Lower lobe of right lung (tissue), 2 donors: Measurements from ENCODE around the gene DGCR2. TPM values are rescaled to one million over a fixed set of nuclear protein-coding genes. Genes with fewer than 3 reads are reported as not detected.

Experiments used
- ATAC-seq, 2 donors: fragments of 200-7000 bp; cut with Tn5 transposase; one replicate each; pipeline ENCODE4 v1.9.1; 2020 to 2022; ENCODE audit warnings: mild to moderate bottlenecking in 2 of 2, moderate library complexity in 2 of 2
- DNase-seq: peaks from one replicate; pipeline ENCODE4 v3.0.0-alpha.2; 2020
- H3K27ac ChIP-seq: fragments of 200-600 bp; one replicate; pipeline ENCODE4 v1.8.0; 2022
- H3K27me3 ChIP-seq: fragments of 200-600 bp; one replicate; pipeline ENCODE4 v1.8.0; 2022; ENCODE audit warnings: low read depth
- H3K36me3 ChIP-seq: fragments of 200-600 bp; one replicate; pipeline ENCODE4 v1.8.0; 2022; ENCODE audit warnings: mild to moderate bottlenecking
- H3K4me1 ChIP-seq: fragments of 200-600 bp; one replicate; pipeline ENCODE4 v1.8.0; 2022
- H3K4me3 ChIP-seq: fragments of 200-600 bp; one replicate; pipeline ENCODE4 v1.8.0; 2022; ENCODE audit warnings: mild to moderate bottlenecking
- H3K9me3 ChIP-seq: fragments of 200-600 bp; one replicate; pipeline ENCODE4 v1.8.0; 2022
- CTCF ChIP-seq: fragments of 200-600 bp; IDR thresholded peaks from one replicate; pipeline ENCODE4 v1.8.0; 2022; ENCODE audit warnings: antibody characterized with exemption, mild to moderate bottlenecking
- intact Hi-C: fragments of 100-400 bp; cut with DNase I; formaldehyde crosslinking; loops from one replicate; pipeline ENCODE4 v1.11.0; 2022
- total RNA-seq: library from RNA; stranded (reverse); fragmentation: NEBNext Ultra II Directional; extraction: Animal tissue kit (Norgen Biotek cat#: 25700); gene quantifications from one replicate; pipeline ENCODE4 v1.2.1, GENCODE V29; 2021
- donor health status: DM: no; HTN: yes; CAD: no; lungs with severe emphysema.

Gene DGCR2
- total RNA-seq, 1 donor from 2014 or later = 62.9 TPM

GRCh38 chr22:19105456-19105855 lies 16.8 kb downstream of the DGCR2 start:
- no peak for ATAC-seq

GRCh38 chr22:19103880-19104821 lies 18.1 kb downstream of the DGCR2 start:
- no peak for ATAC-seq
- intact Hi-C loops = no loop called here
- Histone ChIP-seq H3K4me1 (peaks cover 45% of the 10 kb centered on the region), H3K4me3 (no peak overlapping the region), H3K36me3 (peaks cover 6% of the 10 kb centered on the region), H3K9me3 (no peaks in the 10 kb centered on the region), H3K27me3 (no peaks in the 10 kb centered on the region), H3K27ac (no peak overlapping the region)
- TF ChIP-seq CTCF = no peak
- DNase-seq = no peak

More at GRCh38 chr22:19105456-19105855, 16.8 kb downstream of the DGCR2 start:
- intact Hi-C loops = no loop called here
- Histone ChIP-seq H3K27me3 (no peaks in the 10 kb centered on the region), H3K36me3 (peaks cover 6% of the 10 kb centered on the region), H3K9me3 (no peaks in the 10 kb centered on the region), H3K27ac (no peak overlapping the region), H3K4me3 (no peak overlapping the region), H3K4me1 (peaks cover 58% of the 10 kb centered on the region)
- no peak for DNase-seq
- TF ChIP-seq CTCF = no peak

- no peak for DNase-seq
- peaks cover 22% of the 10 kb centered on the region for H3K4me1 ChIP-seq
Measured at GRCh38 chr22:19098157-19098556, 24.1 kb downstream of the DGCR2 start.

GRCh38 chr22:19097518-19097917 lies 24.7 kb downstream of the DGCR2 start:
- TF ChIP-seq CTCF = no peak
- Histone ChIP-seq H3K27ac (peak overlapping the region; percentile 48), H3K4me3 (no peak overlapping the region), H3K4me1 (peaks cover 22% of the 10 kb centered on the region), H3K9me3 (no peaks in the 10 kb centered on the region), H3K36me3 (peaks cover 9% of the 10 kb centered on the region), H3K27me3 (no peaks in the 10 kb centered on the region)
- DNase-seq (no peak), ATAC-seq (peak; percentile 64 to 72)
- intact Hi-C loops = no loop called here

More at GRCh38 chr22:19098157-19098556, 24.1 kb downstream of the DGCR2 start:
- H3K27ac ChIP-seq = peak overlapping the region; percentile 48
- no peaks in the 10 kb centered on the region for H3K9me3 ChIP-seq
- H3K4me3 ChIP-seq = no peak overlapping the region
- ATAC-seq = peak; percentile 21 to 31
- TF ChIP-seq CTCF = no peak
- intact Hi-C loops = no loop called here
- no peaks in the 10 kb centered on the region for H3K27me3 ChIP-seq
- peaks cover 9% of the 10 kb centered on the region for H3K36me3 ChIP-seq

- H3K9me3 ChIP-seq = no peaks in the 10 kb centered on the region
- no peaks in the 10 kb centered on the region for H3K27me3 ChIP-seq
- no peak for TF ChIP-seq CTCF
- intact Hi-C loops = no loop called here
- no peak for ATAC-seq
- DNase-seq = no peak
- peaks cover 9% of the 10 kb centered on the region for H3K36me3 ChIP-seq
- H3K4me3 ChIP-seq = no peak overlapping the region
- no peak overlapping the region for H3K27ac ChIP-seq
- peaks cover 22% of the 10 kb centered on the region for H3K4me1 ChIP-seq
Measured at GRCh38 chr22:19096555-19096954, 25.7 kb downstream of the DGCR2 start.
